HG02840 (cell line): ENCODE results near the gene AMPH.
A peak's percentile ranks its signal among the peaks of the same experiment; 100 is the strongest.
"Not testable (repeated sequence)": the region's sequence is repeated elsewhere in the genome, so short reads cannot be mapped to it uniquely, and the experiment has no call there.

Experiments
- ATAC-seq: cut with Tn5 transposase; IDR thresholded peaks from one replicate; pipeline ENCODE4 v1.9.1; 2021; ENCODE audit warnings: mild to moderate bottlenecking, moderate library complexity, moderate number of reproducible peaks; ENCODE audit not compliant: unreplicated experiment, low FRiP score

AMPH gene

GRCh38 chr7:38360776-38361175 is 270.4 kb downstream of the AMPH start:
- no peak for ATAC-seq

- ATAC-seq, result peak; percentile 86
These were observed 272.0 kb downstream of the AMPH start for GRCh38 chr7:38359071-38359601.

GRCh38 chr7:38358273-38358831 is 272.8 kb downstream of the AMPH start:
- ATAC-seq, result not testable (repeated sequence)

GRCh38 chr7:38354271-38354851 is 276.8 kb downstream of the AMPH start:
- not testable (repeated sequence) for ATAC-seq

- ATAC-seq, result not testable (repeated sequence)
These were observed 277.7 kb downstream of the AMPH start for GRCh38 chr7:38353431-38353881.

GRCh38 chr7:38351601-38352000 is 279.6 kb downstream of the AMPH start:
- ATAC-seq, result no peak

GRCh38 chr7:38350777-38351176 is 280.4 kb downstream of the AMPH start:
- not testable (repeated sequence) for ATAC-seq

- not testable (repeated sequence) for ATAC-seq
These were observed 281.1 kb downstream of the AMPH start for GRCh38 chr7:38349869-38350583.

GRCh38 chr7:38349126-38349795 is 281.9 kb downstream of the AMPH start:
- ATAC-seq, result not testable (repeated sequence)

GRCh38 chr7:38345299-38346172 is 285.6 kb downstream of the AMPH start:
- peak; percentile 83 for ATAC-seq

GRCh38 chr7:38344741-38345140 is 286.4 kb downstream of the AMPH start:
- not testable (repeated sequence) for ATAC-seq

GRCh38 chr7:38342135-38342534 is 289.0 kb downstream of the AMPH start:
- ATAC-seq, result not testable (repeated sequence)

- ATAC-seq, result not testable (repeated sequence)
These were observed 289.9 kb downstream of the AMPH start for GRCh38 chr7:38341172-38341705.

GRCh38 chr7:38339953-38340819 is 291.0 kb downstream of the AMPH start:
- ATAC-seq, result no peak

- not testable (repeated sequence) for ATAC-seq
These were observed 295.0 kb downstream of the AMPH start for GRCh38 chr7:38336148-38336515.

GRCh38 chr7:38335492-38336147 is 295.6 kb downstream of the AMPH start:
- peak; percentile 95 for ATAC-seq

- ATAC-seq, result no peak
These were observed 296.1 kb downstream of the AMPH start for GRCh38 chr7:38335128-38335491.

- ATAC-seq, result no peak
These were observed 297.0 kb downstream of the AMPH start for GRCh38 chr7:38334163-38334562.
